PFSK-1 (cell line): ENCODE results near the gene CD300A.

Experiments used
- FOXP2 ChIP-seq: optimal IDR thresholded peaks from 2 replicates; pipeline ENCODE3; 2011; ENCODE audit warnings: borderline replicate concordance, control low read depth, inconsistent platforms; ENCODE audit not compliant: insufficient read depth; ENCODE audit errors: extremely low read length, extremely low read depth
- POLR2AphosphoS5 ChIP-seq: IDR thresholded peaks from 2 replicates; pipeline ENCODE4 v1.6.1; 2012; ENCODE audit warnings: low read depth, mild to moderate bottlenecking, control low read depth, low read length, moderate library complexity
- REST ChIP-seq, 2 experiments: IDR thresholded peaks; 2 replicates each; pipeline versions ENCODE4 v1.6.1 to v1.8.0; 2011 to 2012; ENCODE audit warnings: low read depth in 2 of 2, low read length in 2 of 2, control low read depth in 1 of 2, inconsistent platforms in 1 of 2, mild to moderate bottlenecking in 1 of 2, moderate library complexity in 1 of 2; ENCODE audit not compliant: insufficient read depth in 1 of 2
- SIN3A ChIP-seq: IDR thresholded peaks from 2 replicates; pipeline ENCODE4 v1.6.1; 2012; ENCODE audit warnings: mild to moderate bottlenecking, low read length, moderate library complexity, borderline replicate concordance; ENCODE audit not compliant: insufficient read depth
- TAF1 ChIP-seq: IDR thresholded peaks from 2 replicates; pipeline ENCODE4 v1.6.1; 2012; ENCODE audit warnings: low read length, control low read depth, borderline replicate concordance; ENCODE audit not compliant: insufficient read depth

Gene CD300A

DNA sequence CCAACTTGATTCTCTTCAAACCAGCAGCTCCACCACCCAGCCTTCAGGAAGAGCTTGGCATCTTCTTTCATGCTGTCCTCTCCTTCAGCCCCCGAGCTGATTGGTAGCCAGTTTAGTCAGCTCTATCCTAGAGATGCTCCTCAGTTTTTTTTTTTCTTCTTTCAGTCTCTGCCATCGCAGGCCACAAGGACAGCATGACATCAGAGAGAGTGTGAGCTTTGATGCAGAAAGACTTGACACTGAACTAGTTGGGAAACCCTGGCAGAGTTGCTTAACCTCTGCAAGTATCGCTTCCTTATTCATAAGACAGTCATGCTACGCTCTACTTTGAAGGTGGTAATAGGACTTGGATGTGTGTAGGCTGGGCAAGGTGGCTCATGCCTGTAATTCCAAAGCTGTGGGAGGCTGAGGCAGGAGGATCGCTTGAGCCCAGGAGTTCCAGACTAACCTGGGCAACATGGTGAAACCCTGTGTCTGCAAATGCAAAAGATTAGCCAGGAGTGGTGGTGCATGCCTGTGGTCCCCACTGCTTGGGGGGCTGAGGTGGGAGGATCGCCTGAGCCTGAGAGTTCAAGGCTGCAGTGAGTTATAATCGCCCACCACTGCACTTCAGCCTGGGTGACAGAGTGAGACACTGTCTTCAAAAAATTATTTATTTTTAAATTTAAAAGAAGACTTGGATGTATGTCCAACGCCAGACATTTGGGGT, 62.2 kb downstream of the CD300A start:
- no peak for TF ChIP-seq TAF1
- TF ChIP-seq FOXP2: no peak
- TF ChIP-seq POLR2AphosphoS5: no peak
- TF ChIP-seq REST (IDR thresholded peaks at IDR 0.05; ENCODE audit: insufficient read depth in 1 of 2, low read depth in 2 of 2, low read length in 2 of 2): no peak
- no peak for TF ChIP-seq SIN3A

- TF ChIP-seq TAF1: no peak
- TF ChIP-seq FOXP2: no peak
- no peak for TF ChIP-seq SIN3A
- no peak for TF ChIP-seq REST (IDR thresholded peaks at IDR 0.05; ENCODE audit: insufficient read depth in 1 of 2, low read depth in 2 of 2, low read length in 2 of 2)
- TF ChIP-seq POLR2AphosphoS5: no peak
Measured at GRCh38 chr17:74529243-74529642, 62.8 kb downstream of the CD300A start.

DNA sequence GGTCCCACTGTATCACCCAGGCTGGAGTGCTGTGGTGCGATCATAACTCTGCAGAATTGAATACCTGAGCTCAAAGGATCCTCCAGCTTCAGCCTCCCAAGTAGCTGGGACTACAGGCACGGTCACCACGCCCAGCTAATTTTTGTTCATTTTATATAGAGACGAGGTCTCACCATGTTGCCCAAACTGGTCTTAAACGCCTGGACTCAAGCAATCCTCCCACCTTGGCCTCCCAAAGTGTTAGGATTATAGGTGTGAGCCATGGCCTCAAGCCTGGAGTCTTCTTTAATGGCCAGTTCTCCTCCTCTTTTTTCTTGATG, 64.4 kb downstream of the CD300A start:
- no peak for TF ChIP-seq SIN3A
- no peak for TF ChIP-seq FOXP2
- no peak for TF ChIP-seq POLR2AphosphoS5
- no peak for TF ChIP-seq TAF1
- no peak for TF ChIP-seq REST (IDR thresholded peaks at IDR 0.05; ENCODE audit: insufficient read depth in 1 of 2, low read depth in 2 of 2, low read length in 2 of 2)

GRCh38 chr17:74531231-74531761, 64.9 kb downstream of the CD300A start, which contains the start of gene CD300LB:
TSS of gene CD300LB (minus strand) at chr17:74531475. CDS start at chr17:74531350, 125 bp downstream.
- TF ChIP-seq FOXP2: no peak
- no peak for TF ChIP-seq POLR2AphosphoS5
- no peak for TF ChIP-seq REST (IDR thresholded peaks at IDR 0.05; ENCODE audit: insufficient read depth in 1 of 2, low read depth in 2 of 2, low read length in 2 of 2)
- no peak for TF ChIP-seq SIN3A
- TF ChIP-seq TAF1: no peak

GRCh38 chr17:74532115-74532514, 65.7 kb downstream of the CD300A start:
- TF ChIP-seq SIN3A: no peak
